B cell (primary cell): Measurements from ENCODE around the gene SLC6A18.

Source experiments
- EZH2 ChIP-seq: IDR thresholded peaks from 2 replicates; pipeline ENCODE4 v1.6.1; 2012; ENCODE audit warnings: borderline replicate concordance, low read depth, mild to moderate bottlenecking, moderate library complexity, low read length; ENCODE audit not compliant: insufficient read depth, poor library complexity, severe bottlenecking
- TF ChIP-seq, protein P1 (sequence below): fragments of 200-600 bp; IDR thresholded peaks from one replicate; pipeline ENCODE4 v1.8.0; 2022; ENCODE audit warnings: antibody characterized with exemption, mild to moderate bottlenecking

DNA sequence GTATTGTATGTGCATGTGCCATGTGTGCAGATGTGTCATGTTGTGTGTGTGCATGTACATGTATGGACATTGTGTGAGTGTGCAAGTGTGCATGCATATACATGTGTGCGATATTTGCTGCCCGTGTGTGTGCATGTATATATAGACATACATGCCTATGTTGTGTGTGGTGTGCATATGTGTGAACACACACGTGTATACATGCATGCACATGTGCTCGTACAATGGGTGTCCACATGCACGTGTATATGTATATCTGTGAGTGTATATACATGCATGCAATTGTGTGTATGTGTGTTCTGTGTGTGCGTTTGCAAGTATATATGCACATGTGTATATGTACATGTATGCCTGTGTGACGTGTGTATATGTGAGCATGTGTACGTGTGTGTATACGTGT is 3.0 kb upstream of the SLC6A18 start:
- TF ChIP-seq, protein P1, sequence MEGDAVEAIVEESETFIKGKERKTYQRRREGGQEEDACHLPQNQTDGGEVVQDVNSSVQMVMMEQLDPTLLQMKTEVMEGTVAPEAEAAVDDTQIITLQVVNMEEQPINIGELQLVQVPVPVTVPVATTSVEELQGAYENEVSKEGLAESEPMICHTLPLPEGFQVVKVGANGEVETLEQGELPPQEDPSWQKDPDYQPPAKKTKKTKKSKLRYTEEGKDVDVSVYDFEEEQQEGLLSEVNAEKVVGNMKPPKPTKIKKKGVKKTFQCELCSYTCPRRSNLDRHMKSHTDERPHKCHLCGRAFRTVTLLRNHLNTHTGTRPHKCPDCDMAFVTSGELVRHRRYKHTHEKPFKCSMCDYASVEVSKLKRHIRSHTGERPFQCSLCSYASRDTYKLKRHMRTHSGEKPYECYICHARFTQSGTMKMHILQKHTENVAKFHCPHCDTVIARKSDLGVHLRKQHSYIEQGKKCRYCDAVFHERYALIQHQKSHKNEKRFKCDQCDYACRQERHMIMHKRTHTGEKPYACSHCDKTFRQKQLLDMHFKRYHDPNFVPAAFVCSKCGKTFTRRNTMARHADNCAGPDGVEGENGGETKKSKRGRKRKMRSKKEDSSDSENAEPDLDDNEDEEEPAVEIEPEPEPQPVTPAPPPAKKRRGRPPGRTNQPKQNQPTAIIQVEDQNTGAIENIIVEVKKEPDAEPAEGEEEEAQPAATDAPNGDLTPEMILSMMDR = no peak
- no peak for TF ChIP-seq EZH2
